KBM-7 (cell line): ENCODE measurements around the gene SLC6A6.
"Not testable (repeated sequence)": the region's sequence is repeated elsewhere in the genome, so short reads cannot be mapped to it uniquely, and the experiment has no call there.

ENCODE experiments used
- DNase-seq: peaks from one replicate; pipeline ENCODE4 v3.0.0-alpha.2; 2015
- in situ Hi-C: fragments of 300-500 bp; cut with MboI; formaldehyde crosslinking; loops from 2 replicates; pipeline ENCODE4 v1.14.3; 2020; ENCODE audit warnings: low sequenced_read_pairs, low pct_unique_long_range_greater_than_20kb, mixed read lengths

The SLC6A6 gene

GRCh38 chr3:14507757-14508504 is 105.5 kb downstream of the SLC6A6 start:
- in situ Hi-C loops = no loop called here
- peak; percentile 17 for DNase-seq

GRCh38 chr3:14508505-14508819 is 106.1 kb downstream of the SLC6A6 start:
- DNase-seq = no peak
- in situ Hi-C loops = no loop called here

- peak; percentile 57 for DNase-seq
- in situ Hi-C loops = no loop called here
Measured at GRCh38 chr3:14508966-14509795, 106.8 kb downstream of the SLC6A6 start.

- in situ Hi-C loops = no loop called here
- no peak for DNase-seq
Measured at GRCh38 chr3:14509796-14510100, 107.3 kb downstream of the SLC6A6 start.

GRCh38 chr3:14510838-14511622 is 108.6 kb downstream of the SLC6A6 start:
- no peak for DNase-seq
- in situ Hi-C loops = no loop called here

GRCh38 chr3:14511623-14512280 is 109.3 kb downstream of the SLC6A6 start:
- in situ Hi-C loops = no loop called here
- no peak for DNase-seq

- no peak for DNase-seq
- in situ Hi-C loops = no loop called here
Measured at GRCh38 chr3:14512281-14512941, 110.0 kb downstream of the SLC6A6 start.

GRCh38 chr3:14512942-14513327 is 110.5 kb downstream of the SLC6A6 start:
- no peak for DNase-seq
- in situ Hi-C loops = no loop called here

- in situ Hi-C loops = no loop called here
- no peak for DNase-seq
Measured at GRCh38 chr3:14513566-14514322, 111.3 kb downstream of the SLC6A6 start.

GRCh38 chr3:14514323-14514720 is 111.9 kb downstream of the SLC6A6 start:
- DNase-seq = no peak
- in situ Hi-C loops = no loop called here

GRCh38 chr3:14515526-14515925 is 113.1 kb downstream of the SLC6A6 start:
- DNase-seq, in situ Hi-C loops: not testable (repeated sequence)

GRCh38 chr3:14516738-14517345 is 114.4 kb downstream of the SLC6A6 start:
- in situ Hi-C loops = no loop called here

GRCh38 chr3:14517601-14518431 is 115.4 kb downstream of the SLC6A6 start:
- in situ Hi-C loops = no loop called here
- no peak for DNase-seq

More at GRCh38 chr3:14516738-14517345, 114.4 kb downstream of the SLC6A6 start:
- no peak for DNase-seq

GRCh38 chr3:14518432-14518802 is 116.0 kb downstream of the SLC6A6 start:
- no peak for DNase-seq
- in situ Hi-C loops = no loop called here

- in situ Hi-C loops = no loop called here
- DNase-seq = no peak
Measured at GRCh38 chr3:14518893-14519292, 116.5 kb downstream of the SLC6A6 start.

- DNase-seq = no peak
- in situ Hi-C loops = no loop called here
Measured at GRCh38 chr3:14519406-14519805, 117.0 kb downstream of the SLC6A6 start.

GRCh38 chr3:14520149-14520548 is 117.7 kb downstream of the SLC6A6 start:
- DNase-seq = no peak

More at GRCh38 chr3:14520149-14520548, 117.7 kb downstream of the SLC6A6 start:
- in situ Hi-C loops = no loop called here
